HG02943 (cell line): Measurements from ENCODE around the gene TTBK1.

Experiments
- ATAC-seq: cut with Tn5 transposase; IDR thresholded peaks from one replicate; pipeline ENCODE4 v1.9.1; 2021; ENCODE audit warnings: mild to moderate bottlenecking, low read depth, moderate library complexity; ENCODE audit not compliant: unreplicated experiment

The TTBK1 gene

DNA sequence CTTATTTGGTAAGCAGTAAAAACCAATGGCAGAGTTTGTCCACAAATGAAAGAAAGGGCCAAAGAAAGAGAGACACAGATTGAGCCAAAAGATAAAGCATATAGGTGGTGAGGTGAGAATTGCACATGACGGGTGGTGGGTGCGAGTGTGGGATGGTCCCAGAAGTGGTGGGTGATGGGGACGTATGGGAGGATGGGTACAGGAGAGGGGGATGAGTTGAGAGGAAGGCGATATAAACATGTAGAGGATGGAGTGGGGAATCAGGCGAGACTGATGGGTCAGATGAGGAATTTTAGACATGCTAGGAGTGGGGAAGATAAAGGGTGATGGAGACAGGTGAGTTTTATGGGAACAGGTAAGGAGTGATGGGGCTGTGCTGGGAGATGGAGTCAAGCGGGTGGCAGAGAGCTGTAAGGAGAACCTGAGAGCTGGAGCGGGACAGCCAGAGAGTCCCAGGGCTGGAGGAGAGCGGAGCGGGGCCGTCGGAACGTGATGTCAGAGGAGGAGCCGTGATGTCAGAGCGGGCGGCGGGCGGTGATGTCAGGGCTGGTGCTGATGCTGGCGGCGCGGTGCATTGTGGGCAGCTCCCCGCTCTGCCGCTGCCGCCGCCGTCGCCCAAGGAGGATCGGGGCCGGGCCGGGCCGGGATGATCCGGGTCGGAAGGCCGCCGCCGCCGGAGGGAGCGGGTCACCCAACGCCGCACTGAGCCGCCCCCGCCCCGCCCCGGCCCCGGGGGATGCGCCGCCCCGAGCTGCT is at the start of gene TTBK1:
TSS of gene TTBK1 (plus strand) at position 574 of the 756 bp plus-strand sequence. CDS start 3,180 bp downstream, outside the sequence.
- no peak for ATAC-seq

GRCh38 chr6:43193929-43194328 is 49.4 kb upstream of the TTBK1 start:
- no peak for ATAC-seq

GRCh38 chr6:43196337-43196736 is 46.9 kb upstream of the TTBK1 start:
- no peak for ATAC-seq

DNA sequence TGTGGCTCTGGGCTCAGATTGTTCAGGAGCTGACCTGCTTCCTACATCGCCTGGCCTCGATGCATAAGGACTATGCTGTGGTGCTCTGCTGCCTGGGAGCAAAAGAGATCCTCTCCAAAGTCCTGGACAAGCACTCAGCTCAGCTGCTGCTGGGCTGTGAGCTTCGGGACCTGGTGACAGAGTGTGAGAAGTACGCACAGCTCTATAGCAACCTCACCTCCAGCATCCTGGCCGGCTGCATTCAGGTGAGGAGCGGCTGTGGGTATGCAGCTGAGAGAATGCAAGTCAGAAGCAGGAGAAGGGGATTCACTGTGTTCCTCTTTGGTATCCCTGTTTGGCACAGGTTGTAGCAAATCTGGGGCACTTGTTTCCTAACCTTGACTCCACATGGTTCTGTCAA is 43.4 kb upstream of the TTBK1 start:
- ATAC-seq = no peak

- ATAC-seq = no peak
Observed at GRCh38 chr6:43200541-43200940, 42.7 kb upstream of the TTBK1 start.

DNA sequence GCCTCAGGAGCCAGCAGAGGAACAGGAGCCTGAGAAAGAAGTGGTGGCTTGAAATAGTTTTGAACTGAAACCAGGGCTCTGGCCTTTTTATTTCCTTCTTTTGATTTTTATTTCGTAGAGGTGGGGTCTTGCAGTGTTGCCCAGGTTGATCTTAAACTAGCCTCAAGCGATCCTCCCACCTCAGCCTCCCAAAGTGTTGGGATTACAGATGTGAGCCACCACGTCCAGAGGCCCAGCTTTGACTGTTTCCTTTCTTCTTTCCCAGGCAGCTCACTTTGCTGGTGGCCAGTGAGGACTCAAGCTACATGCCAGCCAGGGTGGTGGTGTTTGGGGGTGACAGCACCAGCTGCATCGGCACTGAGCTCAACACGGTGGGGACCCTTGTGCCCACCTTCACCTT is 40.8 kb upstream of the TTBK1 start:
- no peak for ATAC-seq

- ATAC-seq = no peak
Observed at GRCh38 chr6:43203029-43203717, 40.1 kb upstream of the TTBK1 start.

DNA sequence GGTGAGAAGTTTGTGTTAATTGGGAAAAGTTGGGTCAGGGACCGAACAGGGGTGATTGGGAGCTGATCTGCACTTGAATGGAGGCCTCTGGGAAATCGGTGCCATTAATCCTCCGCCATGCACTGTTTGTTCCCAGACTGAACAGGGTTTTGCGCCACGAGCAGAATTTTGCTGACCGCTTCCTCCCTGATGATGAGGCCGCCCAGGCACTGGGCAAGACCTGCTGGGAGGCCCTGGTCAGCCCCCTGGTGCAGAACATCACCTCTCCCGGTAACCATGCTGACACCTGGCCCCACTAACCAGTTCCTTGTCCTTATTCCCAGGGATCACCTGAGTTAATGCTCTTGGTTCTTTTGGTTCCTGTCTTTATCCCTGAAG is 39.6 kb upstream of the TTBK1 start:
- no peak for ATAC-seq

DNA sequence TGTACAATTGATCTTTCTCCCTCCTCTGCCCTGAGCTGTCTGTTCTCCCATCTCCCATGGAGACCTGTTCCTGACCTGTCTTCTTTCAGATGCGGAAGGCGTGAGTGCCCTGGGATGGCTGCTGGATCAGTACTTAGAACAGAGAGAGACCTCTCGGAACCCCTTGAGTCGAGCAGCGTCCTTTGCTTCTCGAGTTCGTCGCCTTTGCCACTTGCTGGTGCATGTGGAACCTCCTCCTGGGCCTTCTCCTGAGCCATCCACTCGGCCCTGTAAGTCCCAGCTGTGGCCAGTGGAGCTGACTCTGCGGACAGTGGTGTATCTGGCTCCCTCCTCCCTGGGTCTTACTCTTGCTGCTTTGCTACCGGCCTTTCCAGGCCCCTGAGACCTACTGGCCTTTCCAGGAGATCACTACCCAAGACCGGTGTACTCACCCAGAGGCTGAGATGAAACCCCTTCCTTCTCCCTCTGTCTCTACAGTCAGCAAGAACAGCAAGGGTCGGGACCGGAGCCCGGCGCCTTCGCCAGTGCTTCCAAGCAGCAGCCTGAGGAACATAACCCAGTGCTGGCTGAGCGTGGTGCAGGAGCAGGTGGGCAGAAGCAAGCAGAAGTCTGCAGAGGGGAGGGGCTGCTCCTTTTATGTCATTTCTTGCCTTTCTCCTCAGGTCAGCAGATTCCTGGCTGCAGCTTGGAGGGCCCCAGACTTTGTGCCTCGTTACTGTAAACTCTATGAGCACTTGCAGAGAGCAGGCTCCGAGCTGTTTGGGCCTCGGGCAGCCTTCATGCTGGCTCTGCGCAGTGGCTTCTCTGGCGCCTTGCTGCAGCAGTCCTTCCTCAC is 38.8 kb upstream of the TTBK1 start:
- ATAC-seq = no peak

DNA sequence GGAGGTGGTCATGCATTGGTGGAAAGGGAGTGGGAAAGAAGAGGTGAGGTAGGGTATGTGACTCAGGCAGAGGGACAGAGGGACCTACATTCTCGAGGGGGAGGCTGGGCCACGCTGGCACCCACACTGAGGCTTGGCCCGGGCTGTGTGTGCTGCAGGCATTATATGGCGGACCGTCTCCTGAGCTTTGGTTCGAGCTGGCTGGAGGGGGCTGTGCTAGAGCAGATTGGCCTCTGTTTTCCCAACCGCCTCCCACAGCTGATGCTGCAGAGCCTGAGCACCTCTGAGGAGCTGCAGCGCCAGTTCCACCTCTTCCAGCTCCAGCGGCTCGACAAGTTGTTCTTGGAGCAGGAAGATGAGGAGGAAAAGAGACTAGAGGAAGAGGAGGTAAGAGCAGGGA is 37.4 kb upstream of the TTBK1 start:
- ATAC-seq = no peak

DNA sequence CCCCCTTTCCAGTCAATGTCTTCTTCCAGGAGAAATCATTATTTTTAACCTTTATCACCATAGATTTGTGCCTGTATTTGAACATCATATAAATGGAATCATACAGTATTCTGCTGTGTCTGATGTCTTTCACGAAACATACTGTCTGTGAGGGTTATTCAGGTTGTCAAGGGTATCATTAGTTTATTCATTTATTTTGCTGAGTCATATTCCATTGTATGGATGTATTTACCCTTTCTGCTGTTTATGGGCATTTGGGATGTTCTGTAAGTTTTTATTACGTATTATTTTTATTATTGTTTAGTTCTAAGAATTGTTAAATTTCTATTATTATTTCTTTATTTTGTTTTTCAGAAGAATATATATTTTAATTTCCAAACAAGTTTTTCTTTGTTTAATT is 36.0 kb upstream of the TTBK1 start:
- no peak for ATAC-seq

DNA sequence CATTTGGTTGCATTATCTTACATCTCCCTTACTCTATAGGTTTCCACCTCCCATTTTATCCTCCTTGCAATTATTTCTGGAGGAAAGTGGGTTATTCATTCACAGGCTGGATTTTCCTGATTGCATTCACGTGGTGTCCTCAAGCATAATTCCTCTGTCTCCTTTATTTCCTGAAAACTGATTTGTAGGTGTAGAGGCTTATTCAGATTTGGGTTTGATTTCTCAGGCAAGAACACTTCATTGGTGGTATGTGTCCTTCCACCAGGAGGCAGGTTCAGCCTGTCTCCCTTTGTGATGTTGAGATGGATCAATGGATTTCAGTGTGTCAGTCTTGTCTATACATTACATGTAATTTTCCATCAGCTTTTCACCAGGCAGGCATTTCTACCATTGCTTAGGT is 31.3 kb upstream of the TTBK1 start:
- ATAC-seq = no peak

- ATAC-seq = no peak
Observed at GRCh38 chr6:43213431-43213830, 29.9 kb upstream of the TTBK1 start.

GRCh38 chr6:43215066-43215465 is 28.2 kb upstream of the TTBK1 start:
- no peak for ATAC-seq

DNA sequence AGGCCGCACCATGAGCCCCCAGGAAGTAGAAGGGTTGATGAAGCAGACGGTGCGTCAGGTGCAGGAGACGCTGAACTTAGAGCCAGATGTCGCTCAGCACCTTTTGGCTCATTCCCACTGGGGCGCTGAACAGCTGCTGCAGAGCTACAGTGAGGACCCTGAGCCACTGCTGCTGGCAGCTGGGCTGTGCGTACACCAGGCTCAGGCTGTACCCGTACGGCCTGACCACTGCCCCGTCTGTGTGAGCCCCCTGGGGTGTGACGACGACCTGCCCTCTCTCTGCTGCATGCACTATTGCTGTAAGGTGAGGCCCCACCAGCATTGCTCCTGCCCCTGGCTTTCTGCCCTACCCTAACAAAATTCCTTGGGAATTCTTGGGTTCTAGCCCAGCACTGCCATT is 27.1 kb upstream of the TTBK1 start:
- no peak for ATAC-seq

DNA sequence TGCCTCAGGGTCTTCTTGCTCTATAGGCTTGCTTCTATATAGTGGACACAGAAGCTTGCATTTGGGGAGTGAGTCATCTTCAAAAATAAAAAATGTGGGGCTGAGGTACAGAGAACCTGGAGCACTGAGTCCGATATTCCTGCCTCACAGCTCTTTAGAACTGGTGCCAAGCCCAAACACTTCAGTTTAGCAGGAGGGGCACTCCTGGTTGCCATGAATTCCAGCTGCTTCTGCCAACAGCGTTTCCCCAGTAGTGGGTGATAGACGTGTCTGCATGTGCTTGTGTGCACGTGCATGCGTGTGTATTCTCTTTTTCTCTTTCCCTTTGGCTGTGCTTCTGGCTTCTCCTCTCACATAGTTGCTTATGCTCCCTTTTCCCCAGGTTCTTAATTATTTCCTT is 25.9 kb upstream of the TTBK1 start:
- ATAC-seq = no peak

DNA sequence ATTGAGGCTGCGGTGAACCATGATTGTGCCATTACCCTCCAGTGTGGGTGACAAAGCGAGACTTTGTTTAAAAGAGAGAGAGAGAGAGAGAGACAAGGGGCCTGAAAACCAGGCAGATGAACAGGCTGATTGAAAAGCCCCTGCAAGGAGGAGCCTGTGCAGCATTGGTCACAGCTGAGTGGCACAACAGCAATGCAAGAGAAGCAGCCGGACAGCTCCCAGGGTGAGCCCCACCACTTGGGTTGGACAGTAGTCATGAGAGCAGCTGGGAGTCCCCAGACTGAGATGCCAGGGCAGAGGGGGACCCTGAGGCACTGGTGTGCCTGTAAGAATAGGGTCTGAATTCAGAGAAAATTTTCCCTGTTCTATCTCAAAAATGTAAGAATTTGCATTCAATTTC is 24.2 kb upstream of the TTBK1 start:
- ATAC-seq = no peak

DNA sequence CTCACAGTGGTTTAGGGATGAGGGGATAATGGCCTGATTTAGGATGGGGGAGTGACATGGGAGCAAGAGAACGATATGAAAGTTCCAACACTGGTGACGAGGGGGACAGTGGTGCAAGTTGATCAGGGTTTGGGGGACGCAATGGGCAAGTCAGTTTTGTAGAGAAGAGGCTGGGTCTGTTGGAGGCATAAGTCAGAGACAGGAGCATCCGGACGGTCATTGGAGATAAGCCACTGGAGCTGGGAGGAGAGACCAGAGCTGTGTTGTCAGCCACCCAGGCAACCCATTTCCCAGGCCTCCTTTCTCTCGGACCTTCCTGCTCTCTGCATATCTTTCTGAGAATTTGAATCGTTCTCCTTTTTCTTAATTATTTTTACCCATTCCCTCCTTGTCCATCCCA is 23.5 kb upstream of the TTBK1 start:
- ATAC-seq = no peak

GRCh38 chr6:43220439-43220951 is 22.8 kb upstream of the TTBK1 start:
- no peak for ATAC-seq

DNA sequence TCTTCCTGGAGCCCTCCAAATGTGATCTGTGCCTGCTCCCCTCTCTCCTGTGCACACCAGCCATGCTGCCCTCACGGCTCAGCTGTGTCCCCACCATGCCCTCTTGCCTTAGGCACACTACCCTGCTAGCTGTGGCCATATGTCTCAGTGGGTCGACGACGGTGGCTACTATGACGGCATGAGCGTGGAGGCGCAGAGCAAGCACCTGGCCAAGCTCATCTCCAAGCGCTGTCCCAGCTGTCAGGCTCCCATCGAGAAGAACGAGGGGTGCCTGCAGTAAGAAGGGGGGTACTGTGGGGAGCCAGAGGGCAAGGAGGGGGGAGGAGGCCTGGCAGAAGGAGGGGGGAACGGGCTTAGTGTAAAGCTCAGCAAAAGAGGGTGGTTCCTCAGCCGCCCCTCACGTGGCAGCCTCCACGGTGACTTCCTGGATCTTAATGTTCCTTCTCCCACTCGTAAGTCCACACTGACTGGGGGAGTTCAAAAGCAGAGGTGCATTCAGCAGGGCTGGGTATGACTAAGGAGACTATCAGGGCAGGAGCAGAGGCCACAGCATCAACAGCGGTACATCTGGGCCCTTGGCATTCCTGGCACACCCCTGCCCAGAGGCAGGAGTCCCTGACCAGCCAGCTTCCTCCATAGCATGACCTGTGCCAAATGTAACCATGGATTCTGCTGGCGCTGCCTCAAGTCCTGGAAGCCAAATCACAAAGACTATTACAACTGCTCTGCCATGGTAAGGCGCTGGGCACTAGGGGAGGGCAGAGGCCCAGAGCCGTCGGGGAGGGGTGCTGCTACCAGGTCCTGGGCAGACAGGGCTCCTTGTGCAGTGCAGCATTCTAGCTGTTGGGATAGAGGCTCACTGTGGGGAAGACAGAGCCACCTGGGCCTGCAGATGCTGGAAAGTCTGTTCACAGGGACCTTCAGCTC is 22.0 kb upstream of the TTBK1 start:
- no peak for ATAC-seq
